Smooth muscle cell (in vitro differentiated cells): ENCODE results near the gene TBC1D5. TPM values are rescaled to one million over a fixed set of nuclear protein-coding genes. Genes with fewer than 3 reads are reported as not detected.

Experiments
- DNase-seq: peaks from one replicate; lab custom pipeline; 2025; ENCODE audit not compliant: unreplicated experiment; lab: John Stamatoyannopoulos, UW
- H2AFZ ChIP-seq: fragments of 200-600 bp; sonication (generic); 2 replicates; pipeline ENCODE4 v1.6.0; 2016; ENCODE audit warnings: antibody characterized with exemption, low read depth, mild to moderate bottlenecking
- H3F3A ChIP-seq: fragments of 200-600 bp; sonication (generic); 2 replicates; pipeline ENCODE4 v1.6.0; 2017; ENCODE audit warnings: antibody characterized with exemption, low read depth
- H3K27ac ChIP-seq: fragments of 200-600 bp; sonication (generic); 2 replicates; pipeline ENCODE4 v1.5.1; 2016; ENCODE audit warnings: low read depth, mild to moderate bottlenecking
- H3K27me3 ChIP-seq: fragments of 200-600 bp; sonication (generic); 2 replicates; pipeline ENCODE4 v1.6.1; 2016; ENCODE audit warnings: low read depth, mild to moderate bottlenecking
- H3K36me3 ChIP-seq: fragments of 200-600 bp; sonication (generic); 2 replicates; pipeline ENCODE4 v1.5.1; 2016; ENCODE audit warnings: low read depth
- H3K4me1 ChIP-seq: fragments of 200-600 bp; sonication (generic); 2 replicates; pipeline ENCODE4 v1.5.1; 2016; ENCODE audit warnings: low read depth
- H3K4me2 ChIP-seq: fragments of 200-600 bp; sonication (generic); 2 replicates; pipeline ENCODE4 v1.6.0; 2016; ENCODE audit warnings: mild to moderate bottlenecking
- H3K4me3 ChIP-seq: fragments of 200-600 bp; sonication (generic); 2 replicates; pipeline ENCODE4 v1.5.1; 2016; ENCODE audit warnings: mild to moderate bottlenecking
- H3K79me2 ChIP-seq: fragments of 200-600 bp; sonication (generic); 2 replicates; pipeline ENCODE4 v1.6.0; 2016; ENCODE audit warnings: low read depth, mild to moderate bottlenecking
- H3K9ac ChIP-seq: fragments of 200-600 bp; sonication (generic); 2 replicates; pipeline ENCODE4 v1.6.0; 2016; ENCODE audit warnings: low read depth
- H3K9me3 ChIP-seq: fragments of 200-600 bp; sonication (generic); replicated peaks from 2 replicates; pipeline ENCODE4 v1.5.1; 2016; ENCODE audit warnings: low read depth
- H4K20me1 ChIP-seq: fragments of 200-600 bp; sonication (generic); 2 replicates; pipeline ENCODE4 v1.6.0; 2016; ENCODE audit warnings: low read depth
- CTCF ChIP-seq: fragments of 200-600 bp; sonication (generic); IDR thresholded peaks from 2 replicates; pipeline ENCODE4 v1.5.1; 2017; ENCODE audit warnings: borderline replicate concordance, mild to moderate bottlenecking, antibody characterized with exemption; ENCODE audit not compliant: insufficient read depth, poor library complexity, severe bottlenecking
- WGBS: methylation state at CpG from one replicate; pipeline ENCODE4 v1.1.7; 2016; ENCODE audit warnings: low lambda C conversion rate; 5-methylcytosine and 5-hydroxymethylcytosine counted together
- polyA plus RNA-seq: library from polyadenylated mRNA; unstranded; fragments of >200 nt; fragmentation: Nextera tagmentation; extraction: Ambion mirVana; gene quantifications from 2 replicates; pipeline ENCODE4 v1.2.1, GENCODE V29; 2016
- total RNA-seq: library from RNA; depleted of rRNA; stranded (reverse); fragments of >200 nt; gene quantifications from 2 replicates; pipeline ENCODE4 v1.2.3, GENCODE V29; 2014

TBC1D5 gene
- total and polyA plus RNA-seq, 2 experiments from 2014 or later = 14.6 to 35.3 TPM

GRCh38 chr3:17584066-17584465 lies 158.4 kb downstream of the TBC1D5 start:
- no peaks in the 10 kb centered on the region for H3K27me3 ChIP-seq
- H3K9me3 ChIP-seq = no peaks in the 10 kb centered on the region
- no peak for TF ChIP-seq CTCF
- H3K9ac ChIP-seq = no peak overlapping the region
- H3K36me3 ChIP-seq = no peaks in the 10 kb centered on the region
- H2AFZ ChIP-seq = no peak overlapping the region
- WGBS = 98% methylated on average over 8 of the region's 8 CpGs
- H3F3A ChIP-seq = no peaks in the 10 kb centered on the region
- no peak for DNase-seq
- H3K4me3 ChIP-seq = no peak overlapping the region
- peaks cover 24% of the 10 kb centered on the region for H3K4me1 ChIP-seq
- no peak overlapping the region for H3K27ac ChIP-seq
- peaks cover 20% of the 10 kb centered on the region for H4K20me1 ChIP-seq
- no peaks in the 10 kb centered on the region for H3K79me2 ChIP-seq
- no peak overlapping the region for H3K4me2 ChIP-seq

- Histone ChIP-seq H3K9ac (no peak overlapping the region), H3K27ac (no peak overlapping the region), H3K4me3 (no peak overlapping the region), H3K36me3 (no peaks in the 10 kb centered on the region), H3F3A (no peaks in the 10 kb centered on the region), H3K9me3 (no peaks in the 10 kb centered on the region), H2AFZ (no peak overlapping the region), H4K20me1 (peaks cover 24% of the 10 kb centered on the region), H3K79me2 (no peaks in the 10 kb centered on the region), H3K4me1 (peaks cover 24% of the 10 kb centered on the region), H3K4me2 (no peak overlapping the region), H3K27me3 (no peaks in the 10 kb centered on the region)
- no peak for TF ChIP-seq CTCF
- WGBS = 90% methylated on average over 8 of the region's 8 CpGs
- DNase-seq = no peak
Observed at GRCh38 chr3:17583530-17583929, 158.9 kb downstream of the TBC1D5 start.

- Histone ChIP-seq H3K9me3 (no peaks in the 10 kb centered on the region), H3F3A (no peaks in the 10 kb centered on the region), H3K9ac (no peak overlapping the region), H3K79me2 (no peaks in the 10 kb centered on the region), H3K27me3 (no peaks in the 10 kb centered on the region), H4K20me1 (peaks cover 20% of the 10 kb centered on the region), H3K4me1 (peaks cover 17% of the 10 kb centered on the region), H3K36me3 (no peaks in the 10 kb centered on the region), H2AFZ (no peak overlapping the region), H3K4me2 (no peak overlapping the region), H3K27ac (no peak overlapping the region), H3K4me3 (no peak overlapping the region)
- TF ChIP-seq CTCF = no peak
- DNase-seq = no peak
- WGBS = 97% methylated on average over 4 of the region's 4 CpGs
Observed at GRCh38 chr3:17581421-17582080, 160.9 kb downstream of the TBC1D5 start.

- no peak for TF ChIP-seq CTCF
- Histone ChIP-seq H3K9me3 (no peaks in the 10 kb centered on the region), H2AFZ (no peak overlapping the region), H3K9ac (no peak overlapping the region), H3K79me2 (no peaks in the 10 kb centered on the region), H4K20me1 (peaks cover 13% of the 10 kb centered on the region), H3K36me3 (no peaks in the 10 kb centered on the region), H3K4me3 (no peak overlapping the region), H3K4me1 (peaks cover 11% of the 10 kb centered on the region), H3K4me2 (no peak overlapping the region), H3K27ac (no peak overlapping the region), H3F3A (no peaks in the 10 kb centered on the region), H3K27me3 (no peaks in the 10 kb centered on the region)
- no peak for DNase-seq
- 93% methylated on average over 4 of the region's 4 CpGs for WGBS
Observed at GRCh38 chr3:17580901-17581300, 161.5 kb downstream of the TBC1D5 start.
